ENCODE measurements around the gene NEU2. TPM values are rescaled to one million over a fixed set of nuclear protein-coding genes. Genes with fewer than 3 reads are reported as not detected.

Gene NEU2
- total and polyA plus RNA-seq, 10 of the 15 experiments (the other 5 are each of a cell fraction or from before 2014, with no cell fraction given), result not detected

DNA sequence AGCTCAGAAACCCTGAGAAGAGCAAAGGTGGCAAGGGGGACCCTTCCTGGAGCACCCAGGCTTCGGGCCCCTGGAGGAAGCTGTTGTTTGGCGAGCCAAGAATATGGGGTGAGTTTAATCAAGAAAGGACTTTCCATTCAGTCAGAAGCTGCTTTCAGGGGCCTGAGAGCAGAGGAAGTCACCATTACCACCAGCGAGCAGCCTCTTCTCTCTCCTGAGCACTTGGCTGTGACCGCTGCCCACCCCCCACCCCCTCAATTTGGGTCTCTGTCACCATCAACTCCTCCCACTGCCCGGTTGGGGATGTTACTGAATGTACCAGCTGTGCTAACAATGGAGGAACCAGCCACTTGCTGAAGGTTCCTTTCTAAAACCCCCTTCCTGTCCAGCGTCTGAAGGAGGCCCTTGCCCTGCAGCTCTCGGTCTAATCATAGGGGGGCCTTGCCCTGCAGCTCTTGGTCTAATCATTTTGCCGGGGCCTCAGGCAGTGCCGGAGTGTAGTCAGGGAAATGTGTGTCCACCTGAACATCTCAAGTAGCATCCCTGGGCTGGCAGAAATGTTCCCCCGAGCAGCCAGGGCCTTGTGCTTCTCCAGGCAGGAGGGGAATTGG is 28.6 kb downstream of the NEU2 start:
- whole genome bisulfite sequencing (ENCODE audit: insufficient coverage, insufficient replicate concordance, low lambda C conversion rate, missing lambda C conversion rate), result 1% methylated on average over 10 of the region's 10 CpGs
- peaks cover 3% of the 10 kb centered on the region; the same call in 1 of the 2 replicates for H4K20me1 ChIP-seq (ENCODE audit: control insufficient read depth, insufficient read depth)
- TF ChIP-seq, protein P1, sequence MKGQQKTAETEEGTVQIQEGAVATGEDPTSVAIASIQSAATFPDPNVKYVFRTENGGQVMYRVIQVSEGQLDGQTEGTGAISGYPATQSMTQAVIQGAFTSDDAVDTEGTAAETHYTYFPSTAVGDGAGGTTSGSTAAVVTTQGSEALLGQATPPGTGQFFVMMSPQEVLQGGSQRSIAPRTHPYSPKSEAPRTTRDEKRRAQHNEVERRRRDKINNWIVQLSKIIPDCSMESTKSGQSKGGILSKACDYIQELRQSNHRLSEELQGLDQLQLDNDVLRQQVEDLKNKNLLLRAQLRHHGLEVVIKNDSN (IDR thresholded peaks at IDR 0.05; ENCODE audit: borderline replicate concordance, extremely low read length, insufficient read depth, low read depth, low read length), result no peak
- TF ChIP-seq, protein P2, sequence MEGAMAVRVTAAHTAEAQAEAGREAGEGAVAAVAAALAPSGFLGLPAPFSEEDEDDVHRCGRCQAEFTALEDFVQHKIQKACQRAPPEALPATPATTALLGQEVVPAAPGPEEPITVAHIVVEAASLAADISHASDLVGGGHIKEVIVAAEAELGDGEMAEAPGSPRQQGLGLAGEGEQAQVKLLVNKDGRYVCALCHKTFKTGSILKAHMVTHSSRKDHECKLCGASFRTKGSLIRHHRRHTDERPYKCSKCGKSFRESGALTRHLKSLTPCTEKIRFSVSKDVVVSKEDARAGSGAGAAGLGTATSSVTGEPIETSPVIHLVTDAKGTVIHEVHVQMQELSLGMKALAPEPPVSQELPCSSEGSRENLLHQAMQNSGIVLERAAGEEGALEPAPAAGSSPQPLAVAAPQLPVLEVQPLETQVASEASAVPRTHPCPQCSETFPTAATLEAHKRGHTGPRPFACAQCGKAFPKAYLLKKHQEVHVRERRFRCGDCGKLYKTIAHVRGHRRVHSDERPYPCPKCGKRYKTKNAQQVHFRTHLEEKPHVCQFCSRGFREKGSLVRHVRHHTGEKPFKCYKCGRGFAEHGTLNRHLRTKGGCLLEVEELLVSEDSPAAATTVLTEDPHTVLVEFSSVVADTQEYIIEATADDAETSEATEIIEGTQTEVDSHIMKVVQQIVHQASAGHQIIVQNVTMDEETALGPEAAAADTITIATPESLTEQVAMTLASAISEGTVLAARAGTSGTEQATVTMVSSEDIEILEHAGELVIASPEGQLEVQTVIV (IDR thresholded peaks at IDR 0.05; ENCODE audit: borderline replicate concordance, partially characterized antibody), result no peak
- TF ChIP-seq NKRF (conservative IDR thresholded peaks at IDR 0.05), result no peak
- TF ChIP-seq KLF5 (IDR thresholded peaks at IDR 0.05; ENCODE audit: partially characterized antibody), result peak; percentile 24
- TF ChIP-seq SRF (IDR thresholded peaks at IDR 0.05; ENCODE audit: low read depth in 2 of 2, low read length in 2 of 2), result 0 out of 4 replicates have a peak, but pooled peaks of 1 of the 2 experiments have one; percentile 16
- TF ChIP-seq RUNX3 (IDR thresholded peaks at IDR 0.05; ENCODE audit: low read length), result peak; percentile 69
- no peak for TF ChIP-seq RELA (IDR thresholded peaks at IDR 0.05; ENCODE audit: borderline replicate concordance, partially characterized antibody)
- no peak for TF ChIP-seq SMARCA5 (IDR thresholded peaks at IDR 0.05)
- TF ChIP-seq NRF1 (conservative IDR thresholded peaks at IDR 0.05; ENCODE audit: low read depth, low read length), result no peak
- no peak for TF ChIP-seq KAT2A (conservative IDR thresholded peaks at IDR 0.05; ENCODE audit: control insufficient read depth, low read depth, low read length)
- no peak for TF ChIP-seq NR2C1 (IDR thresholded peaks at IDR 0.05)
- TF ChIP-seq ETV6 (conservative IDR thresholded peaks at IDR 0.05 in 1 of 2, IDR thresholded peaks at IDR 0.05 in 1 of 2; ENCODE audit: borderline replicate concordance in 1 of 2, low read depth in 1 of 2), result peak in 1 of 2 experiments; percentile 50; a peak in 1 of 4 replicates
- peak in 1 of 2 experiments; percentile 84; a peak in 2 of 3 replicates for TF ChIP-seq EGR1 (IDR thresholded peaks at IDR 0.05; ENCODE audit: borderline replicate concordance in 1 of 2, low read depth in 2 of 2, low read length in 2 of 2)
- TF ChIP-seq PKNOX1 (IDR thresholded peaks at IDR 0.05), result no peak
- TF ChIP-seq SP1 (IDR thresholded peaks at IDR 0.05; ENCODE audit: low read depth, low read length), result no peak
- TF ChIP-seq HCFC1 (IDR thresholded peaks at IDR 0.05; ENCODE audit: low read length), result no peak

More for the DNA sequence above, 28.6 kb downstream of the NEU2 start:
- FAIRE-seq, result no peak
- CTCF ChIA-PET, result interaction anchor here (0.6 to 6.2 kb wide), 26 partner anchors 8 to 1305 kb away, joined by 3 to 68 read pairs (median 6); partner anchors contain the start of gene ATG16L1
- peak overlapping the region; percentile 91 for H3K9ac ChIP-seq (ENCODE audit: control insufficient read depth, insufficient read depth, low read length)
- peak overlapping the region; percentile 98 for H3K4me2 ChIP-seq (ENCODE audit: control insufficient read depth, insufficient read depth)
- no peak overlapping the region for H2AFZ ChIP-seq (ENCODE audit: control insufficient read depth, low read depth, low read length)
- intact Hi-C loops (cut with micrococcal nuclease; ENCODE audit: unreplicated experiment) (loop anchor here (1.0 to 5.0 kb wide), 4 partner anchors 21 to 791 kb away; partner anchors contain the start of genes ATG16L1 and HJURP), in situ Hi-C loops (cut with MboI) (no loop called here)
- POLR2A ChIA-PET, result interaction anchor here (0.5 to 9.6 kb wide), 23 partner anchors 9 to 467 kb away, joined by 3 to 271 read pairs (median 5); partner anchors contain the start of gene ATG16L1
- RAD21 ChIA-PET (ENCODE audit: unreplicated experiment), result interaction anchor here (0.6 to 13.5 kb wide), 21 partner anchors 9 to 251 kb away, joined by 3 to 361 read pairs (median 4); partner anchors contain the start of gene ATG16L1
- H3K36me3 ChIP-seq (ENCODE audit: control insufficient read depth in 2 of 2, insufficient read depth in 2 of 2, low read length in 1 of 2), result peaks cover 3 to 8% of the 10 kb centered on the region in 2 experiments
- no peaks in the 10 kb centered on the region for H3K27me3 ChIP-seq (replicated peaks in 1 of 2; ENCODE audit: control insufficient read depth in 2 of 2, insufficient read depth in 2 of 2, low read length in 1 of 2)
- peak overlapping the region; percentile 93 for H3K27ac ChIP-seq (ENCODE audit: control insufficient read depth, insufficient read depth)
- H3K4me1 ChIP-seq (ENCODE audit: control insufficient read depth, insufficient read depth, low read length), result peaks cover 35% of the 10 kb centered on the region
- no peaks in the 10 kb centered on the region; the same call in 2 of the 3 replicates for H3K9me3 ChIP-seq (replicated peaks; ENCODE audit: control insufficient read depth, insufficient read depth, low read length)
- H3K79me2 ChIP-seq (ENCODE audit: control insufficient read depth, insufficient read depth, low read length), result peaks cover 63% of the 10 kb centered on the region
- ATAC-seq, result peak; percentile 26
- DNase-seq (ENCODE audit: low read depth, low spot score), result no peak
- BruUV-seq (replicated peaks), result no TSS peak
- peak overlapping the region; percentile 94 for H3K4me3 ChIP-seq
- SMC1A ChIA-PET (ENCODE audit: uncharacterized antibody, unreplicated experiment), result interaction anchor here (0.6 to 13.6 kb wide), 27 partner anchors 10 to 438 kb away, joined by 3 to 351 read pairs (median 4); partner anchors contain the start of gene ATG16L1
